HG02973 (cell line): ENCODE measurements around the gene ITSN1.
A peak's percentile ranks its signal among the peaks of the same experiment; 100 is the strongest.

Experiments used
- ATAC-seq: cut with Tn5 transposase; IDR thresholded peaks from one replicate; pipeline ENCODE4 v1.9.1; 2021; ENCODE audit warnings: moderate library complexity; ENCODE audit not compliant: unreplicated experiment

ITSN1 gene

DNA sequence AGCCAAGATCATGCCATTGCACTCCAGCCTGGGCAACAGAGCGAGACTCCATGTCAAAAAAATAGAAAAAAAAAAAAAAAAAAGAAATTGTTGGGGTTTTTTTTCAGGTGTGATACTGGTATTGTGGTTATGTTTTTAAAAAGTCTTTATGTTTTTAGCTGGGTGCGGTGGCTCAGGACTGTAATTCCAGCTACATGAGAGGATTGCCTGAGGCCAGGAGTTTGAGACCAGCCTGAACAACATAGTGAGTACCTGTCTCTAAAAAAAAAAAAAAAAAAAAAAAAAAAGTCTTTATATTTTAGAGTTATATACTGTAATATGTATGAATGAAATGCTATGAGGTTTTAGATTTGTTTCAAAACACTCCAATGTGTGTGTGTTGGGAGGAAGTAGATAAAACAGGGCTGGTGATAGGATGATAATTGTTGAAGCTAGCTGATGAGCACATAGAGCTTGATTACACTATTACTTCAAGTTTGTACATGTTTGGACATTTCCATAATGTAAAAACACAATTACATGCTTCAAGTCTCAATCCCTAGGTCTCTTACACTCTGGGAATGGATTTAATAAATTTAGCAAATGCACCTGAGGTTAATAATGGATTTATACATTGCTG is 303.5 kb downstream of the ITSN1 start:
- ATAC-seq = no peak

DNA sequence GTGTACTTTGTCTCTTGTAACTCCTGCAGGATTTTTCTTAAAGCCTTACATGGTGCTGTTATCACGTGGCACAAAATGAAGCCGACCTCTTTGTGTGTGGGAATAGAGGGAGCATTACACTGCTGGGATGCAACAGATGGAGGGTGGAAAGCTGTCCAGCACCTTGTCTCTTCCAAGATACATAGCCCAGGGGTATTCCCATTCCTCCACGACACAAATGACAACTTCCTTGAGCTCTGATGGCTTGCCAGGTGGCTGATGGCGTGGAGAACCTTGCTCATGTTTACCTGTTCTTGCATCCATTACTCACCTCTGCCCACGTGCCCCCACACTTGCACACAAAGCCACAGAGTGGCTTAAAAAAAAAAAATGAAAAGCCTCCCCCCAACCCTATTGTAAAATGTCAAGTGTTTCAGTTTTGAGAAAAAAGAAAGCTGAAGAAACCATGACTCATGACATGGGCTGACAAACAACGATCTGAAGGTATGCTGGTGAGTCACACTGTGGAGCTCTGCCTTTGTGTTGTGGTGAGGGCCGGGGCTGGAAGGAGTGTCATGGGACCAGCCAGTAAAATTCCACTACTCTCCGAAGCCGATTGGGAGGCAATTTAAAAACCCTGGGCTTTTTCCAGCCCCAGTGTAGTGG is 305.3 kb downstream of the ITSN1 start:
- ATAC-seq = peak; percentile 46

DNA sequence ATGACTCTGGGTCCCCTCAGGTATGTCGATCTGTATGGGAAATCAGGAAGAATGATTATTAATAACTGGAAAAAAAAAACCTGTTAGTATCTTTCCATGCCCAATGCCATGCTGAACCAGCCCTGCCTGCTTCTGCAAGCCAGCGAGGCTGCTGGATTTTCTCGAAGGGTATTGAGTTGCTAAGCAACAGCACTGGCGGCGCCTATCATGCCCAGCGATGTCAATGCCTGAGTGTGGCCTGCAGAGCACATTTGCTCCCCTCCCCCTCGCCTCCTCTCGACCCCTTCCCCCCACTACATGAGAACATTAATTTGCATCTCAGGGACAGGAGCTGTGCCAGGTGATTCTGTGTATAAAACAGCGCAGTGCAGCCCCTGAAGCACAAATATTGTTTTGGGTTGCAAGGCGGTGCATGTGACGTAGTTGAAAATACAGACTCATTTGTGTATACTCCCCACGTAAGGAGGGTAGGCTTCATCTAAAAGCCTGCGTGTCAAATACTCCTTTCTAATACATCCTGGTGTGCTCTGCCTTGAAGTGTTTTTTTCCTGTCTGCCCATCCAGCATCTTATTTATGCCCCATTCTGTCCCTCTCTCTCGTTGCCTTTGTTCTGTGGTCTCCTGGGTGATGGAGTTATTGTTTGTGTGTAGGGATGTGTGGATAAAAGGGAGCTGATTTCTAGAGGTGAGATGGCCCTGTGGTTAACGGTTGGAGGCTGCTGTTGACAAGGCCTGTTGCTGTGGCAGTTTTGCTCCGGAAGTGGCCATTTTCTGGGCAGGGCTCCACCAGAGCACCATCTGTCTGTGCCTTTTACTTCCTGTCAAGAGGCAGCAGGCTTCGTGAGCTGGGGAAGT is 306.0 kb downstream of the ITSN1 start:
- peak; percentile 35 for ATAC-seq

DNA sequence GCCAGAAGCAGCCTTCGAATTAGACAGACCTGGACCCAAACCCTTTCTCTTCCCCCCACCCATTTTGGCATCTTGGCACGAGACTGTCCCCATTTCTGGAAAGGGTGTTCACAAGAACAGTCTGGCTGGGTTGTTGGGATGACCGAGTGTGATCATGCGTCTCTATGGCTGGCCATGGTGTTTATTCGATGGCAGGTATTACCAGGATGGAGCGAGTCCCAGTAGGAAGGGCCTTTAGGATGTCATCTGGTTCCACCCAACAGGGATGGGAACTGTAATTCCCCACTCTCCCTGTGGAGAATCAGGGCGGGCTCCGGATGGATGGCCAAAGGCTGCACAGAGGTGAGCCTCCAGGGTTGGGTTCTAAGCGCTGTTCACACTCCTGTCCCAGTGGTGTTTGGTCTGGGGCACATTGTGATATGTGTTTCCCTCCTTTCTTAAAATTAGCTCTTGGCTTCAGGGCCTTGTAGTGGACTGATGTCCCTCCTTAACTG is 306.7 kb downstream of the ITSN1 start:
- ATAC-seq = no peak
